Mesothelial cell of epicardium (in vitro differentiated cells): Measurements from ENCODE around the gene WDR33. TPM values are rescaled to one million over a fixed set of nuclear protein-coding genes. Genes with fewer than 3 reads are reported as not detected.

Experiments
- DNase-seq, 2 experiments: peaks; one replicate each; pipeline ENCODE4 v3.0.0; 2021; ENCODE audit warnings: low spot score in 2 of 2; ENCODE audit not compliant: unreplicated experiment in 2 of 2
- H3K27ac Mint-ChIP-seq: 2 replicates; pipeline ENCODE4 v1.8.0; 2021; ENCODE audit warnings: mixed read lengths
- H3K27me3 Mint-ChIP-seq: 2 replicates; pipeline ENCODE4 v1.8.0; 2021; ENCODE audit warnings: low read depth, mixed read lengths
- H3K36me3 Mint-ChIP-seq: 2 replicates; pipeline ENCODE4 v1.8.0; 2021; ENCODE audit warnings: mixed read lengths
- H3K4me1 Mint-ChIP-seq: 2 replicates; pipeline ENCODE4 v1.8.0; 2021; ENCODE audit warnings: mixed read lengths
- H3K4me3 Mint-ChIP-seq: 2 replicates; pipeline ENCODE4 v1.8.0; 2021; ENCODE audit warnings: mild to moderate bottlenecking, moderate library complexity, mixed read lengths
- H3K9me3 Mint-ChIP-seq: 2 replicates; pipeline ENCODE4 v1.8.0; 2021; ENCODE audit warnings: mixed read lengths
- total RNA-seq: library from RNA; stranded (reverse); gene quantifications from 3 replicates; pipeline ENCODE4 v1.2.1, GENCODE V29; 2021
- TF ChIP-seq, protein P1 (sequence below): fragments of 200-600 bp; sonication (generic); IDR thresholded peaks from one replicate; pipeline ENCODE4 v1.5.0; 2021; ENCODE audit warnings: antibody characterized with exemption; ENCODE audit not compliant: unreplicated experiment

Gene WDR33
- total RNA-seq = 59.9 to 61.4 TPM (median 60.2 TPM) in 3 replicates

DNA sequence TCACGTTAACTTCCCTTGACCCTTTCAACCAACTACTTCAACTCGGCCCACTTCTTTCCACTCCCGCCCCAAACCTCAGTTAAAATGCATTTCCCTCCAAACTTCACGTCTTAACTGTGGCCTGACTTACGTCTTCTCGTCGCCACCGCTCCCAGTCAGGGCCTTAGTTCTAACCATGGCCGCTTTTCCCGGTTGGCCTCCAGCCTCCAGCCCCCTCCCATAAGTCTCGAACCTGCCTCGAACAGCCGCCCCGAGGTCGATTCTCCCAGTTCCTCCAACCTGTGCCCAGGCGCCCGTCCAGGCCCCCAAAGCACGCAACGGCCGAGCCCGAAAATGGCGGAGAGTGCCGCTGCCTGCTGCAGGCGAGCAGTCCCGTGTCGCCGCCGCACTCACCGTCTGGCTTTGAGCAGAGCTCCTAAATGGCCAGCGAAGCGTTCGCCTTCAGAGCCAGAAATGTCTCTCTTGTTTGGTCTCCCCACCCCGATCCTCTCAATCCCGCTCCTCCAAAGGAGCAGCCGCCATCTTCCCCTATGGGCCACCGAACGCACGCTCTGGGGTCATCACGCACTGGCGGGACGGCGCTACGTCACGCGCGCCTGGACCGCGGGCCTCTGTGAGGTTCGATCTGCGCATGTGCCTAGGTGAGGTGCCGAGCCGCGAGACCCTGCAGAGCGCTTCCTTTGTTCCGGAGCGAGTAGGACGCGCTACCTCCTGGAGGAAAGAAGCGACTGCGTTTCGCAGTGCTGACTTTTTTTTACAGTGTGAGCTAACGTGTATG lies at the start of gene WDR33:
Gene WDR33 (minus strand): TSS at position 553 of the 778 bp plus-strand sequence. CDS start 40,190 bp downstream, outside the sequence.
- H3K9me3 Mint-ChIP-seq = no peaks in the 10 kb centered on the region
- peaks cover 4% of the 10 kb centered on the region for H3K36me3 Mint-ChIP-seq
- DNase-seq = peak; percentile 74 to 91
- H3K4me1 Mint-ChIP-seq = peaks cover 34% of the 10 kb centered on the region
- TF ChIP-seq, protein P1, sequence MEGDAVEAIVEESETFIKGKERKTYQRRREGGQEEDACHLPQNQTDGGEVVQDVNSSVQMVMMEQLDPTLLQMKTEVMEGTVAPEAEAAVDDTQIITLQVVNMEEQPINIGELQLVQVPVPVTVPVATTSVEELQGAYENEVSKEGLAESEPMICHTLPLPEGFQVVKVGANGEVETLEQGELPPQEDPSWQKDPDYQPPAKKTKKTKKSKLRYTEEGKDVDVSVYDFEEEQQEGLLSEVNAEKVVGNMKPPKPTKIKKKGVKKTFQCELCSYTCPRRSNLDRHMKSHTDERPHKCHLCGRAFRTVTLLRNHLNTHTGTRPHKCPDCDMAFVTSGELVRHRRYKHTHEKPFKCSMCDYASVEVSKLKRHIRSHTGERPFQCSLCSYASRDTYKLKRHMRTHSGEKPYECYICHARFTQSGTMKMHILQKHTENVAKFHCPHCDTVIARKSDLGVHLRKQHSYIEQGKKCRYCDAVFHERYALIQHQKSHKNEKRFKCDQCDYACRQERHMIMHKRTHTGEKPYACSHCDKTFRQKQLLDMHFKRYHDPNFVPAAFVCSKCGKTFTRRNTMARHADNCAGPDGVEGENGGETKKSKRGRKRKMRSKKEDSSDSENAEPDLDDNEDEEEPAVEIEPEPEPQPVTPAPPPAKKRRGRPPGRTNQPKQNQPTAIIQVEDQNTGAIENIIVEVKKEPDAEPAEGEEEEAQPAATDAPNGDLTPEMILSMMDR = no peak
- peak within 1 kb of the TSS; percentile 99 for H3K27ac Mint-ChIP-seq
- H3K27me3 Mint-ChIP-seq = no peaks in the 10 kb centered on the region
- H3K4me3 Mint-ChIP-seq = peak within 1 kb of the TSS; percentile 85

- Mint-ChIP-seq H3K9me3 (no peaks in the 10 kb centered on the region), H3K4me3 (no peak overlapping the region), H3K4me1 (peaks cover 30% of the 10 kb centered on the region), H3K27ac (peak overlapping the region; percentile 21), H3K36me3 (peaks cover 22% of the 10 kb centered on the region), H3K27me3 (no peaks in the 10 kb centered on the region)
- TF ChIP-seq, protein P1 = no peak
- DNase-seq = no peak
Measured at GRCh38 chr2:127860130-127860529, 49.2 kb upstream of the WDR33 start.

GRCh38 chr2:127859712-127860085 lies 48.7 kb upstream of the WDR33 start:
- Mint-ChIP-seq H3K27ac (peak overlapping the region; percentile 80), H3K27me3 (no peaks in the 10 kb centered on the region), H3K36me3 (peaks cover 18% of the 10 kb centered on the region), H3K9me3 (no peaks in the 10 kb centered on the region), H3K4me3 (peak overlapping the region; percentile 65), H3K4me1 (peaks cover 31% of the 10 kb centered on the region)
- TF ChIP-seq, protein P1 = no peak
- DNase-seq = peak; percentile 56 to 69

- TF ChIP-seq, protein P1 = no peak
- peak overlapping the region; percentile 91 for H3K4me3 Mint-ChIP-seq
- DNase-seq = peak in 1 of 2 experiments; percentile 42
- peaks cover 4% of the 10 kb centered on the region for H3K36me3 Mint-ChIP-seq
- no peaks in the 10 kb centered on the region for H3K9me3 Mint-ChIP-seq
- H3K4me1 Mint-ChIP-seq = peaks cover 34% of the 10 kb centered on the region
- peak overlapping the region; percentile 92 for H3K27ac Mint-ChIP-seq
- no peaks in the 10 kb centered on the region for H3K27me3 Mint-ChIP-seq
Measured at GRCh38 chr2:127857265-127857808, 46.4 kb upstream of the WDR33 start.

GRCh38 chr2:127853671-127854070 lies 42.7 kb upstream of the WDR33 start:
- TF ChIP-seq, protein P1 = no peak
- Mint-ChIP-seq H3K9me3 (no peaks in the 10 kb centered on the region), H3K36me3 (peaks cover 19% of the 10 kb centered on the region), H3K4me1 (peaks cover 20% of the 10 kb centered on the region), H3K27ac (no peak overlapping the region), H3K27me3 (no peaks in the 10 kb centered on the region), H3K4me3 (no peak overlapping the region)
- DNase-seq = no peak
